Stimulated activated naive CD8-positive, alpha-beta T cell treated with anti-CD3 and anti-CD28 coated beads, Interleukin-15, Interleukin-2, amounts not matched to agents 100 ng/mL and 50 ng/mL, for 24 hours (primary cell): ENCODE results near the gene SLC9A5.

Source experiments
- H3K27ac Mint-ChIP-seq: one replicate; pipeline ENCODE4 v1.8.0; 2021; ENCODE audit warnings: mild to moderate bottlenecking, mixed read lengths
- H3K27me3 Mint-ChIP-seq: one replicate; pipeline ENCODE4 v1.8.0; 2021; ENCODE audit warnings: mixed read lengths
- H3K36me3 Mint-ChIP-seq: one replicate; pipeline ENCODE4 v1.8.0; 2021; ENCODE audit warnings: low read depth, mixed read lengths
- H3K4me1 Mint-ChIP-seq: one replicate; pipeline ENCODE4 v1.8.0; 2021; ENCODE audit warnings: low read depth, mixed read lengths
- H3K4me3 Mint-ChIP-seq: one replicate; pipeline ENCODE4 v1.8.0; 2021; ENCODE audit warnings: mild to moderate bottlenecking, mixed read lengths
- H3K9me3 Mint-ChIP-seq: one replicate; pipeline ENCODE4 v1.8.0; 2021; ENCODE audit warnings: mixed read lengths

The SLC9A5 gene

DNA sequence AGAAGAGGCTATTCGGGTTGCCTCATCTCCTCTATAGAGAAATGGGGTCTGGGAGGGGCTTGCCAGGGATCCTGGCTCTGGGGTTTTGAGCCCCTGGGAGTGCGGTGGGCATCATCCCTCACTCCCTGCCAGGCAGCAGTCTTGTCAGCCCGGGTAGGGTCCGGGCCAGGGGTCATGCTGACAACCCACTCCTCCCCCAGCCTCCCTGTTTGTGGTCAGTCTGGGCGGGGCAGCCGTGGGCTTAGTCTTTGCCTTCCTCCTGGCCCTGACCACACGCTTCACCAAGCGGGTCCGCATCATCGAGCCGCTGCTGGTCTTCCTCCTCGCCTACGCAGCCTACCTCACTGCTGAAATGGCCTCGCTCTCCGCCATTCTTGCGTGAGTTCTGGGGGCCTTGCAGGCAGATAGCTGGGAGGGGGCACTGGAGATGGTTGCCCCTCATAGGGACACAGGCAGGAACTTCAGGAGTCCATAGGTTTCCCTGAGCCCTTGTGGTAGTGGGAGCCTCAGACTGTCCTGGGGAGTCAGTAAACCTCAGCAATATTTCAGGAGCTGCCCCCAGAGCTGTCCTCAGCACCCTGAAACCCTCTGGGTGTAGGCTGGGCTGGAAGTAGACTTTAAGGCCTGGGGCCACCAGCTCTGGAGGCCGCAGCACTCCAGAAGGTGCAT is 6.9 kb downstream of the SLC9A5 start:
- Mint-ChIP-seq H3K27me3 (peaks cover 7% of the 10 kb centered on the region), H3K9me3 (no peaks in the 10 kb centered on the region), H3K27ac (no peak overlapping the region), H3K4me1 (no peaks in the 10 kb centered on the region), H3K36me3 (no peaks in the 10 kb centered on the region), H3K4me3 (no peak overlapping the region)

DNA sequence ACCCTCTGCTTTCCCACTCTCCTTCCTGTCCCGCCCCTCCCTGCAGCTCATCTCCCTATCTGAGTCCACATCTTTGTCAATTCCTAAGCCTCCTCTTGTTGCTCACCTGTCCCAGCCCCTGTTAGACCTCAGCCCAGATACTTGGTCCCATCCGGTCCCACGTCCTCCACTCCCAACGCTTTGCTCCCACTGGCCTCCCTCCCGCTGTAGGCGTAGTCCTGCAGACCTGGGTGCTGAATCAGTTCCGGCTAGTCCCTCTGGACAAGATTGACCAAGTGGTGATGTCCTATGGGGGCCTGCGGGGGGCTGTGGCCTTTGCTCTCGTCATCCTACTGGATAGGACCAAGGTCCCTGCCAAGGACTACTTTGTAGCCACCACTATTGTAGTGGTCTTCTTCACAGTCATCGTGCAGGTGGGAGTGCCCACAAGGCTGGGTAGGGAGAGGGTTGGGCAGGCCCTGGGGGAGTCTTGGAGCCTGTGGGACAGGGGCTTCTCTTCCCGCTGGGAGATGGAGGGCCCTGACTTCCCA is 8.0 kb downstream of the SLC9A5 start:
- no peak overlapping the region for H3K27ac Mint-ChIP-seq
- no peaks in the 10 kb centered on the region for H3K4me1 Mint-ChIP-seq
- H3K4me3 Mint-ChIP-seq: no peak overlapping the region
- H3K27me3 Mint-ChIP-seq: peaks cover 4% of the 10 kb centered on the region
- H3K9me3 Mint-ChIP-seq: no peaks in the 10 kb centered on the region
- H3K36me3 Mint-ChIP-seq: no peaks in the 10 kb centered on the region

DNA sequence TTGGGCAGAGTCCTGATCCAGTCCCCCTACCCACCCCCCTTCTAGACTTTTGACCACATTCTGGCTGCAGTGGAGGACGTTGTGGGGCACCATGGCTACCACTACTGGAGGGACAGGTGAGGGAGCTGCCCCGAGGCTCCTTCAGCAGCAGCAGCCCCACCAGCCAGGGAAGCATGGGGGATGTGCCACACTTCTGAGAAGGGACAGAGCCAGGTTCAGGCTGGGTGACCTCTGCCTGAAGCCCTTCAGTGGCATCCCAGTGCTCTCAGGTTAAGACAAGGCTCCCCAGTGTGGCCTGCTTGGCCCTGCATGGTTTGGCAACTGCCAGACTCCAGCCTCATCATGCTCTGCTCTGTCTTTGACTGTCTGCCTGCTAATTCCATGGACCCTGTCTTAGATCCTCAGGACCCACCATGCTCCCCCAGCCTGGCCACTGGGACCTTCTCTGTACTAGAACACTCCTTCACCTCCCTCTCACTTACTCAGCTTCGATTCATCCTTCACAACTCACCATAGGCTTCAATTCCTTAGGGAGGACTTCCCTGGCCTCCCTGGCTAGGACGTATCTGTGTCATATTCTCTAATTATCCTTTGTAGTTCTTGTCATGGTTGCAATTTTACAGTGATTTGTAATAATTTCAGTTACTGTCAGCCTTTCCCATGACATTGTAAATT is 8.8 kb downstream of the SLC9A5 start:
- H3K4me3 Mint-ChIP-seq: no peak overlapping the region
- no peaks in the 10 kb centered on the region for H3K4me1 Mint-ChIP-seq
- peaks cover 3% of the 10 kb centered on the region for H3K27me3 Mint-ChIP-seq
- no peak overlapping the region for H3K27ac Mint-ChIP-seq
- no peaks in the 10 kb centered on the region for H3K36me3 Mint-ChIP-seq
- no peaks in the 10 kb centered on the region for H3K9me3 Mint-ChIP-seq

DNA sequence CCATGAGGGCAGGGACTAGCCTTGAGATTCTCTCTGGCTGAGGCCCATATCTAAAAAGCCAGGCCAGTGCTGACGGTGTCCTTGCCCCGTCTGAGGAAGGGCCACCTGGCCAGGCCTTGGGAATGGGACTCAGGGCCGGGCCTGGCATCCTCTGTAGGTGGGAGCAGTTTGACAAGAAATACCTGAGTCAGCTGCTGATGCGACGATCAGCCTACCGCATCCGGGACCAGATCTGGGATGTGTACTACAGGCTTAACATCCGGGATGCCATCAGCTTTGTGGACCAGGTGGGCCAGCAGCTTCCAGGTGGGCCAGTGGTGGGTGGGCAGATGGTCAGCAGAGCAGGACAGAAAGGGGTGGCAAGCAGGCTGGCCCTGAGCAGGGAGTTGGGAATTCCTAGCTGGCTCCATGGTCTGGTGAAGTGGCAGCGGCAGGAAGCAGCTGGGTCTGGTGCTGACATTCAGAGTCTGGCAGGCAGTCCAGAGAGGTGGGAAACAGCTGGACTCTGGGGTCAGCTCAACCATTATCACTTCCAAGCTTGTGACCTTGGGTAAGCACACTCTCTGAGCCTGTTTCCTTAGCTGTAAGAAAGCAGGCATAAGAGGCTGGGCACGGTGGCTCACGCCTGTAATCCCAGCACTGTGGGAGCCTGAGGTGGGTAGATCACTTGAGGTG is 9.5 kb downstream of the SLC9A5 start:
- Mint-ChIP-seq H3K27ac (no peak overlapping the region), H3K4me1 (no peaks in the 10 kb centered on the region), H3K36me3 (no peaks in the 10 kb centered on the region), H3K4me3 (no peak overlapping the region), H3K27me3 (peaks cover 7% of the 10 kb centered on the region), H3K9me3 (no peaks in the 10 kb centered on the region)

DNA sequence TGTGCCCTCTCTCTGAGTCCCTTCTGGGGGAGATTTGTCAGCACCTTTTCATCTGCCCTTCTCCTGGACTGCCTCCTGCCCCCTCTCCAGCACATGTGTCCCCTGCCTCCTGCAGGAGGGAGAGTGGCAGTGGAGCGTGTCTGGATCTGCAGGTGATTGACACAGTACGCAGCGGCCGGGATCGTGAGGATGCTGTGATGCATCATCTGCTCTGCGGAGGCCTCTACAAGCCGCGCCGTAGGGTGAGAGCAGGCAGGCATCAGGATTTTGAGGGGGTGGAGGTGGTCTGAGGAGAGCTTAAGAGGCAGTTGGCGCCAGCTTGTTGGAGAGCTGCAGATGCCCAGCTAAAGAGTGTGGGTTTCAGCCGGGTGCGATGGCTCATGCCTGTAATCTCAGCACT is 10.9 kb downstream of the SLC9A5 start:
- no peak overlapping the region for H3K27ac Mint-ChIP-seq
- H3K4me3 Mint-ChIP-seq: no peak overlapping the region
- no peaks in the 10 kb centered on the region for H3K36me3 Mint-ChIP-seq
- H3K4me1 Mint-ChIP-seq: no peaks in the 10 kb centered on the region
- no peaks in the 10 kb centered on the region for H3K9me3 Mint-ChIP-seq
- H3K27me3 Mint-ChIP-seq: peaks cover 8% of the 10 kb centered on the region

DNA sequence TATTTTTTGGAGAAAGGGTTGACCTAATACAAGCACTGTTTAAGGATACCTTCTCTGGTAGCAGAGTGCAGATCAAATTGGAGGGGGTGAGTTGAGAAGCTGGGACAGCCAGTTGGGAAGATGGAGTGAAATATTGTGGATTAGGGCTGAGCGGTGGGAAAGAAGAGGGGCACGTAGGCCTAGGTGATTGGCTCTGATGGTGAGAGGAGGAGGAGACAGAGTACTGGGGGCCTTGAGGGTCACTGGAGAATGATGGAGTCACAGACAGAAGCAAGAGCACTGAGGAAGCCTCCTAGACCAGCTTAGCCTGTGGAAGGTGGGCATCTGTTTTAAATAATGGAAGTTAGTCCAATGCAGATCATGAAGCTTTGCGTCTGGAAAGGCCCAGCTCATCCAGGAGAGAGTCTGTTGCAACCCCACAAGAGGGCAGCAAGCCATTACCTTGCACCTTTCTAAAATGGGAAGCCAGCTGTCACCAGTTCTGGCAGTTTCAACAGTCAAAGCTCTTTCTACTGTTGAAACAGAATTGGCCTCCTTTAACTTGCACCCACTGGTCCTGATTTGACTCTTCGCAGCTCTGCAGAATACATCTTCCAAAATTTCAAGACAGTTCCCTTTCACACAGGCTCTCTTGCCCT is 11.8 kb downstream of the SLC9A5 start:
- H3K36me3 Mint-ChIP-seq: no peaks in the 10 kb centered on the region
- H3K4me1 Mint-ChIP-seq: no peaks in the 10 kb centered on the region
- no peak overlapping the region for H3K27ac Mint-ChIP-seq
- H3K9me3 Mint-ChIP-seq: no peaks in the 10 kb centered on the region
- H3K4me3 Mint-ChIP-seq: no peak overlapping the region
- H3K27me3 Mint-ChIP-seq: peaks cover 8% of the 10 kb centered on the region

DNA sequence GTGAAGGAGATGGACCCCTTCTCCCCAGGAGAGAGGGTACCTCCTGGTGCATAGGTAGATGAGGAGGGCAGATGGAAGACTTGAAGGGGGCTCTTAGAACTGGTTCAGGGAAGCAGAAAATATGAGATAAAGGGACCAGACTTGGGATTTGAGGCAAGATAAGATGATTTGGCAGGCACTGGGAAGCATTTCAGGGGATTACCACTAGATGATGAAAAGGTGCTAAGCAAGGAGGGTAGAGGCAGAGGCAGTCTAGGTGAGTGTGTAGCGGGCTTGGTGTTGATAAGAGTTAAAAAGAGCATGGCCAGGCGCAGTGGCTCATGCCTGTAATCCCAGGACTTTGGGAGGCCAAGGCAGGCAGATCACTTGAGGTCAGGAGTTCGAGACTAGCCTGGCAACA is 14.4 kb downstream of the SLC9A5 start:
- Mint-ChIP-seq H3K4me1 (no peaks in the 10 kb centered on the region), H3K36me3 (no peaks in the 10 kb centered on the region), H3K9me3 (no peaks in the 10 kb centered on the region), H3K27ac (no peak overlapping the region), H3K4me3 (no peak overlapping the region), H3K27me3 (peaks cover 8% of the 10 kb centered on the region)

DNA sequence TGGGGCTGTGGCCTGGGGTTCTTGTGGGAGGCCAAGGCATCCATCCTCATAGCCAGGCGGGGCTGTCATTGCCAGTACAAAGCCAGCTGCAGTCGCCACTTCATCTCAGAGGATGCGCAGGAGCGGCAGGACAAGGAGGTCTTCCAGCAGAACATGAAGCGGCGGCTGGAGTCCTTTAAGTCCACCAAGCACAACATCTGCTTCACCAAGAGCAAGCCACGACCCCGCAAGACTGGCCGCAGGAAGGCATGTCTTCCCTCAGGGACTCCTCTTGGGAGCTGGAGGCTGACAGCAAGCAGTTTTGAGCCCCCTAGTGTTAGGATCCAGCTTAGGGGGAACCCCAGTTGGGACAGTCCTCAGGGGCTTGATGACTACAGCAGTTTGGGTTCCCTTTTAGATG is 15.5 kb downstream of the SLC9A5 start:
- H3K27ac Mint-ChIP-seq: no peak overlapping the region
- no peaks in the 10 kb centered on the region for H3K36me3 Mint-ChIP-seq
- H3K4me1 Mint-ChIP-seq: no peaks in the 10 kb centered on the region
- H3K27me3 Mint-ChIP-seq: peaks cover 8% of the 10 kb centered on the region
- H3K4me3 Mint-ChIP-seq: no peak overlapping the region
- no peaks in the 10 kb centered on the region for H3K9me3 Mint-ChIP-seq

DNA sequence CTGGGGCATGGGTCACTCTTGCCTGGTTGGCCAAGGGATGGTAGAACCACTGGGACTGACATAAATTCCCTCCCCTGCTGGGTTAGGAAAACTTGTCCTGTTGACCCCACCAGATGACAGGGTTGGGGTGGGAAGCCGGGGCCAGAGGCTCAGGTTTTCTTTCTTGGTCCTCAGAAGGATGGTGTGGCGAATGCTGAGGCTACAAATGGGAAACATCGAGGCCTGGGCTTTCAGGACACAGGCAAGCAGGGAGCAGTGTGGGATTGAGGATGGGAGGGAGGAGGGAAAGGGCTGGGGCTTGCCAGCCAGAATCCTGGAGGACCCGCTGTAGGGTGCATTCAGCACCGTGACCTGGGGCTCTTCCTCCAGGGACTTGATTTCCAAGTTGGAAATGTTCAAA is 16.1 kb downstream of the SLC9A5 start:
- no peak overlapping the region for H3K27ac Mint-ChIP-seq
- H3K4me1 Mint-ChIP-seq: no peaks in the 10 kb centered on the region
- H3K4me3 Mint-ChIP-seq: no peak overlapping the region
- H3K9me3 Mint-ChIP-seq: no peaks in the 10 kb centered on the region
- peaks cover 4% of the 10 kb centered on the region for H3K27me3 Mint-ChIP-seq
- H3K36me3 Mint-ChIP-seq: no peaks in the 10 kb centered on the region

DNA sequence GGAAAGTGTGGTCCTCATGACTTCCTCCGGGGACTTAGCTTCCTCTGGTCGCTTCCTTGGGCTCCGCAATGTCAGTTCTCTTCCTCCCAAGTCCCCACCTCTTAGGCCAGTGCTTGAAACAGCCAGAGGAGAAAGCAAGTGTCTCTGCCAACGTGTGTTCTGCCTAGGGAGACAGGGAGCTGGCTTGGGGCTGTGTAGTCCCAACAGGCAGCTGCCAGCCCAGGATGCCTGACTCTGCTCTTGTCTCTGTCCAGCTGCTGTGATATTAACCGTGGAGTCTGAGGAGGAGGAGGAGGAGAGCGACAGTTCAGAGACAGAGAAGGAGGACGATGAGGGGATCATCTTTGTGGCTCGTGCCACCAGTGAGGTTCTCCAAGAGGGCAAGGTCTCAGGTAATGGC is 17.1 kb downstream of the SLC9A5 start:
- Mint-ChIP-seq H3K4me3 (no peak overlapping the region), H3K4me1 (no peaks in the 10 kb centered on the region), H3K27ac (no peak overlapping the region), H3K36me3 (no peaks in the 10 kb centered on the region), H3K27me3 (peaks cover 4% of the 10 kb centered on the region), H3K9me3 (no peaks in the 10 kb centered on the region)

DNA sequence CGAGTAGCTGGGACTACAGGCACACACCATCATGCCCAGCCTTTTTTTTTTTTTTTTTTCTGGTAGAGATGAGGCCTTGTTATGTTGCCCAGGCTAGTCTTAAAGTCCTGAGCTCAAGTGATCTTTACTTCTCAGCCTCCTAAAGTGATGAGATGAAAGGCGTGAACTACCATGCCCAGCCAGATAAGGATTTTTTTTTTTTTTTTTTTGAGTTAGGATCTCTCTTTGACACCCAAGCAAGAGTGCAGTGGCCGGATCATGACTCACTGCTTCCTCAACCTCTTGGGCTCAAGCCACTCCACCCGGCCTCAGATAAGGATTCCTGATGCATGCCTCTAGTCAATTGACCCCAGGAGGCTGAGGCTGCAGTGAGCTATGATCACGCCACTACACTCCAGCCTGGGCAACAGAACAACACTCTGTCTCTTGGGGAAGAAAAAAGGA is 19.4 kb downstream of the SLC9A5 start:
- peaks cover 4% of the 10 kb centered on the region for H3K36me3 Mint-ChIP-seq
- no peaks in the 10 kb centered on the region for H3K4me1 Mint-ChIP-seq
- no peak overlapping the region for H3K4me3 Mint-ChIP-seq
- peaks cover 2% of the 10 kb centered on the region for H3K27me3 Mint-ChIP-seq
- H3K27ac Mint-ChIP-seq: no peak overlapping the region
- H3K9me3 Mint-ChIP-seq: no peaks in the 10 kb centered on the region

DNA sequence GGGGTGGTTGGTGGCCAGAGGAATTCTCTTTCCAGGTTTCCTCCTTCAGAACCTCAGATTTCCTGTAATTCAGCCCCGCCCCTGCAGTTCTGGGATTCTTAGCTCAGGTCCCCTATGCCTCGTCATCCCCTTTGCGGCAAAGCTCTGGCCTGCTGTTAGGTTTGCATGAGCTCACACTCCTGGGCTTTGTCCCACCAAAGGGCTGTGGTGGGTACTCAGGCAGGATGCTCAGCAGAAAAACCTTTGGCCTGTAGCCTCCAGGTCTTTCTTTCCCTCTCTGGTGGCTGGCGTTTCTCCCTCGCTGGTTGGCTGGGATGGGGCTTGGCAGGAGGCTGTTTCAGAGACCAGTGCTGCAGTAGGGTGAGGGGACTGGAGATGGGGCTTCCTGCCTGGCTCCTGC is 21.0 kb downstream of the SLC9A5 start:
- Mint-ChIP-seq H3K4me1 (no peaks in the 10 kb centered on the region), H3K27ac (no peak overlapping the region), H3K36me3 (peaks cover 4% of the 10 kb centered on the region), H3K4me3 (no peak overlapping the region), H3K9me3 (no peaks in the 10 kb centered on the region), H3K27me3 (no peaks in the 10 kb centered on the region)

DNA sequence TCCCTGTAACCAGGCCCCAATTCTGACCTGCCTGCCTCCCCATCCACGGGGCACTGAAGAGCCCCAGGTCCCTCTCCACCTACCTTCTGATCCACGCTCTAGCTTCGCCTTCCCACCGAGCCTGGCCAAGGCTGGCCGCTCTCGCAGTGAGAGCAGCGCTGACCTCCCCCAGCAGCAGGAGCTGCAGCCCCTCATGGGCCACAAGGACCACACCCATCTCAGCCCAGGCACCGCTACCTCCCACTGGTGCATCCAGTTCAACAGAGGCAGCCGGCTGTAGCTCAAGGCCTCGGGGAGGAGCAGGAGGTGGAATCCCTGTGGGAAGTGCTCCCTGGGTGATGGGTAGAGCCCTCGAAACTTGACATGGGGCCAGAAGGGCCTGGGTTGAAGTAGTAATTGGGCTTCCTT is 22.2 kb downstream of the SLC9A5 start:
- no peaks in the 10 kb centered on the region for H3K27me3 Mint-ChIP-seq
- H3K27ac Mint-ChIP-seq: no peak overlapping the region
- peaks cover 7% of the 10 kb centered on the region for H3K36me3 Mint-ChIP-seq
- no peak overlapping the region for H3K4me3 Mint-ChIP-seq
- H3K9me3 Mint-ChIP-seq: no peaks in the 10 kb centered on the region
- H3K4me1 Mint-ChIP-seq: no peaks in the 10 kb centered on the region

DNA sequence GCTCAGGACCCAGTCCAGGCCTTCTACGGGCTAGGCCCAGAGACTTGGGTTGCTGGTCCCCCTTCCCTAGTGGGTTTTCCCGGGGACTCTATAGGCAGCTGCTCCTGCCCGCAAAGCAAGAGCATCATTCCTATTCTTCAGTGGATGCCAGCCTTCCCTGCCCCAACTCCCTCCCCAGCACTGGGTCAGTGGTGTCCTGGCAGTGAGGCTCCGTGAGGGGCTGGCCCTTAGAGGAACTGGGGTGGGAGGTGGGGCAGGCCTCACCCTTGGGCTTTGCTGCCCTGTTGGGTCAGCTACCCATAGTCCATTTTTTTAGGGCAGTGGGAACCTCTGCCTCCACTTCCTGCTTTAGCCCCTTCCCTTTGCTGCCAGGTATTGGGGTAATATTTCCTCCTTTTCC is 22.7 kb downstream of the SLC9A5 start:
- Mint-ChIP-seq H3K4me1 (peaks cover 2% of the 10 kb centered on the region), H3K9me3 (no peaks in the 10 kb centered on the region), H3K36me3 (peaks cover 11% of the 10 kb centered on the region), H3K27ac (no peak overlapping the region), H3K4me3 (no peak overlapping the region), H3K27me3 (no peaks in the 10 kb centered on the region)

DNA sequence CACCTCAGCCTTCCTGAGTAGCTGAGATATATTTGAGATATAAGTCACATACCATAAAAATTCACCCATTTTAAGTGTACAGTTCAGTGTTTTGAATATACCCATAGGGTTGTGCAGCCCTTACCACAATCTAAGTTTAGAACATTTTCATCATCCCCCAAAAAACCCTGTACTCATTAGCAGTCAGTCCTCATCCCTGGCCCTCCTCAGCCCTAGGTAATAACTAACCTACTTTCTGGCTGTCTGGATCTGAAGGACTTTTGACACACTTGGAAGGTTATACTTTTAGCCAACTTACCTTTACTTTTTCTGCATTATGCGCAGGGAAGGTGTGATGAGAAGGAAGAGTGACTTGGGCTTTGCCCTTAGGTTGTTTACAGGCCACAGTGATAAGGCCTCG is 26.5 kb downstream of the SLC9A5 start:
- H3K27ac Mint-ChIP-seq: no peak overlapping the region
- no peak overlapping the region for H3K4me3 Mint-ChIP-seq

More for the DNA sequence above, 26.5 kb downstream of the SLC9A5 start:
- Mint-ChIP-seq H3K36me3 (peaks cover 24% of the 10 kb centered on the region), H3K4me1 (peaks cover 25% of the 10 kb centered on the region), H3K9me3 (no peaks in the 10 kb centered on the region), H3K27me3 (no peaks in the 10 kb centered on the region)
